AG04450 (cell line): ENCODE measurements around the gene AKR1C2. TPM values are rescaled to one million over a fixed set of nuclear protein-coding genes. Genes with fewer than 3 reads are reported as not detected.
A peak's percentile ranks its signal among the peaks of the same experiment; 100 is the strongest.
"Not testable (repeated sequence)": the region's sequence is repeated elsewhere in the genome, so short reads cannot be mapped to it uniquely, and the experiment has no call there.

ENCODE experiments used
- CTCF ChIA-PET: fragments of 300-600, 350-600 bp; formaldehyde crosslinking; extraction: SDS; loops from one replicate; lab custom pipeline; 2022; ENCODE audit warnings: antibody characterized with exemption, inconsistent platforms; lab: Charles Lee
- POLR2A ChIA-PET: fragments of 350-600 bp; formaldehyde crosslinking; extraction: SDS; loops from one replicate; lab custom pipeline; 2021; ENCODE audit warnings: antibody characterized with exemption, inconsistent platforms; lab: Yijun Ruan, JAX
- DNase-seq: peaks from one replicate; pipeline ENCODE4 v3.0.0-alpha.2; 2011; ENCODE audit warnings: low read depth, low spot score
- H3K27ac ChIP-seq: one replicate; pipeline ENCODE4 v1.5.1; 2012; ENCODE audit warnings: low read depth, low read length, control low read depth
- H3K27me3 ChIP-seq: one replicate; pipeline ENCODE4 v1.6.0; 2012; ENCODE audit warnings: low read length; ENCODE audit not compliant: control insufficient read depth, insufficient read depth
- H3K4me3 ChIP-seq: 2 replicates; pipeline ENCODE4 v1.5.1; 2011; ENCODE audit warnings: mild to moderate bottlenecking, low read depth, low read length, control low read depth
- H3K9me3 ChIP-seq: 2 replicates; pipeline ENCODE4 v1.5.1; 2012; ENCODE audit warnings: low read length; ENCODE audit not compliant: control insufficient read depth, insufficient read depth
- CTCF ChIP-seq: IDR thresholded peaks from 2 replicates; pipeline ENCODE4 v1.5.1; 2011; ENCODE audit warnings: low read depth, low read length, control low read depth, inconsistent platforms
- polyA plus RNA-seq: library from polyadenylated mRNA; depleted of rRNA; stranded (reverse); fragments of >200 nt; gene quantifications from 2 replicates; pipeline ENCODE4 v1.2.3, GENCODE V29; 2011

Gene AKR1C2
- polyA plus RNA-seq, 1 experiment: 16.3 TPM

- Histone ChIP-seq H3K27me3 (no peaks in the 10 kb centered on the region), H3K27ac (no peak overlapping the region), H3K9me3 (no peaks in the 10 kb centered on the region), H3K4me3 (no peak overlapping the region)
- ChIA-PET POLR2A (interaction anchor here (0.6 to 0.9 kb wide), 2 partner anchors 133 to 904 kb away, joined by 3 to 6 read pairs; no protein-coding TSS in a partner anchor), CTCF (interaction anchor here (1.5 to 2.1 kb wide), 2 partner anchors 133 to 168 kb away, joined by 5 to 23 read pairs; no protein-coding TSS in a partner anchor)
- no peak for DNase-seq
- TF ChIP-seq CTCF: no peak
Observed at GRCh38 chr10:4982764-4983226, 20.9 kb downstream of the AKR1C2 start.

DNA sequence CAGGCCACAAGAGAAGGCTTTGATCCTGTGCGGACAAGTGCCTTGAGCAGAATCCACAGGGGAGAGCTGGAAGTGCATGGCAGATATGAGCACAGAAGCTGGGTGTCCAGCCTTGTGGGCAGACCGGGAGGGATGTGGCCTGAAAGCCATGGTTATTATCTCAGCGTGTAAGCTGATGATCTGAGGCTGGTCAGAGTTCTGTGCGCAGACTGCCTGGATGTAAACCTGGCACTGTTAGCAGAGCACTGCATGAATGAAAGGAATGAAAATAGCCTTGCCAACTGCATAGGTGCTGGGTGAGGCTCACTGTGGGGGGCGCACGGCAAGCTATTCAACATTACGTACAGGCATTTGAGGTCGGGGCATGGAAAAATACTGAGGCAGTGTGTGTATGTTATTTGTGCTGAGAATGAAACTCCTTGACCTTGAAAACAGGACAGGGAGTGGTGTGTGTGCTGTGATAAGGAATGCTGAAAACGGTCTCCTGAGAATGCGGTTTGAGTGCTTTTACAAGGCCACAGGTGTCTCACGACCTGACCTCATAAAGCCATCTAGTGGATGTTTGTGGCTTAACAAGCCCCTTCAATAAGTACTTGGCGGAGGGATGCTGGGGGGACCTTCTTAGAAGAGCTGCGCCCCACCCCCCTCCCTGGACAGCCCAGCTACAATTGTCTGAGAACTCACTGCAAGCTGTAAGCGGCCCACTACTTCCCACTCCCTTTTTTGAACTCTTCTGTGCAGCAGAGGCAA lies 21.8 kb downstream of the AKR1C2 start:
- Histone ChIP-seq H3K27me3 (no peaks in the 10 kb centered on the region), H3K4me3 (no peak overlapping the region), H3K27ac (no peak overlapping the region), H3K9me3 (no peaks in the 10 kb centered on the region)
- TF ChIP-seq CTCF: peak; percentile 48
- no peak for DNase-seq
- CTCF ChIA-PET: interaction anchor here (0.7 to 2.1 kb wide), 3 partner anchors 19 to 167 kb away, joined by 3 to 23 read pairs (median 5); no protein-coding TSS in a partner anchor
- POLR2A ChIA-PET: interaction anchor here (0.6 kb wide), 1 partner anchor 905 kb away, joined by 6 read pairs; no protein-coding TSS in a partner anchor

DNA sequence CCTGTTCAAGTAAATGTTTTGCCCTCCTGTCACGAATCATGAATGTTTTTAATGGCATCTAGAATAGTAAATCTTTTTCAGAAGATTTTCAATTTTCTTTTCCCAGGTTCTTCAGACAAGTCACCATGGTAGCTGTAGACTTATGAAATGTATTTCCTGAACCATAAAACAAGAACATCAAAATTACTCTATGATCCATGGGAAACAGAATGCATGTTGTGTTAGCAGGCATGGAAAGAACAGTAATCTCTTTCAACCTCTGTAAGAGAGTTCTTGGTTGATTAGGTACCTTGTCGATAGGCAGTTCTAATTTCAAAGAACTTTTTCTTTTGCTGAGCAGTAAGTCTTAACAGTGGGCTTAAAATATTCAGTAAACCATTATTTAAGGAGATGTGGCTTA lies 22.9 kb downstream of the AKR1C2 start:
- Histone ChIP-seq H3K27me3 (no peaks in the 10 kb centered on the region), H3K27ac (no peak overlapping the region), H3K4me3 (no peak overlapping the region), H3K9me3 (no peaks in the 10 kb centered on the region)
- ChIA-PET POLR2A (no interaction called here), CTCF (no interaction called here)
- DNase-seq: no peak
- TF ChIP-seq CTCF: no peak

- no peak overlapping the region for H3K4me3 ChIP-seq
- no peak for DNase-seq
- no peaks in the 10 kb centered on the region for H3K27me3 ChIP-seq
- H3K9me3 ChIP-seq: no peaks in the 10 kb centered on the region
- no peak for TF ChIP-seq CTCF
- ChIA-PET POLR2A (no interaction called here), CTCF (interaction anchor here (0.8 to 2.1 kb wide), 2 partner anchors 129 to 164 kb away, joined by 3 to 12 read pairs; no protein-coding TSS in a partner anchor)
- no peak overlapping the region for H3K27ac ChIP-seq
Observed at GRCh38 chr10:4978870-4979269, 24.8 kb downstream of the AKR1C2 start.

DNA sequence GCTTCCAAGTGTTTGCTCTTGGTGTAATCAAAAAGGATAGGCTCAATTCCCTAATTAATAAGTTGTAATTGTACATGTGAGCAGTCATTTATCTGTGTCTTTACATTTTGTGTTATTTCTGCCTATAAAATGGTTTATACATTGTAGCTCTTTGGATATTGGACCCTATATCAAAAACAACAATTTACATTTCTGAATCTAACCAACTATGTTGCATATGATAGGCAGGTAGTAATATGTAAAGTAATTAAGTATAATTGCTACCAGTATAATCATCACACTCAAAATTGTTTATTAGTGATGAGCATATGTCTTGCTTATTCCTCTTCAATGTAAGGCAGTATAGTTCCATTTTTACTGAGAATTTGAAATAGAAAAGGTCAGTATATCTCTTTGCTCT lies 26.6 kb downstream of the AKR1C2 start:
- H3K27ac ChIP-seq: no peak overlapping the region
- H3K27me3 ChIP-seq: no peaks in the 10 kb centered on the region
- DNase-seq: no peak
- no peaks in the 10 kb centered on the region for H3K9me3 ChIP-seq
- TF ChIP-seq CTCF: no peak
- POLR2A ChIA-PET: no interaction called here
- H3K4me3 ChIP-seq: no peak overlapping the region
- CTCF ChIA-PET: no interaction called here

- CTCF ChIA-PET, H3K9me3 ChIP-seq, DNase-seq, H3K4me3 ChIP-seq, H3K27ac ChIP-seq, POLR2A ChIA-PET, H3K27me3 ChIP-seq: not testable (repeated sequence)
Observed at GRCh38 chr10:4974400-4974799, 29.3 kb downstream of the AKR1C2 start.

DNA sequence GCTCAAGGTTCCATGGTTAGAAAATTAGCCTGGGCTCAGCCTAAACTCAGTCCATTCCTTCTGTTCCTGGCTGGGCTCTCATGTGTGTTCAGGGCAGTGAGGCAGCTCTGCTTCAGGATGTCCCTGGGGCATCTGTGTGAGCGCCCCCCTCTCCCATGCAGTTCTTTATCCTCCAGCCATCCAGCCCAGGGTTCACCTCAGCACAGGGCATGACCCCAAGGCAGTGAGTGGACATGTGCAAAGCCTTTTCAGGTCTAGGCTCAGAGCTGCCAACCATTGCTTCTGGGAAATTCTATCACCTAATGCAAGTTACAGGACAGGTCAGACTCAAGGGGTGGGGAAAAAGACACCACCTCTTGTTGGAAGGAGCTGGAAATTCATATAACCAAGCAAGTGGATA lies 30.4 kb downstream of the AKR1C2 start:
- POLR2A ChIA-PET, H3K27me3 ChIP-seq, DNase-seq, H3K4me3 ChIP-seq, H3K9me3 ChIP-seq, CTCF ChIA-PET, H3K27ac ChIP-seq: not testable (repeated sequence)
